Measurements from ENCODE around the gene CFAP157. TPM values are rescaled to one million over a fixed set of nuclear protein-coding genes. Genes with fewer than 3 reads are reported as not detected.

CFAP157 gene
- total and polyA plus RNA-seq, 8 donors = 0.14 to 7.6 (median 0.19) TPM; not detected in 3

- Histone ChIP-seq H3K4me3 (peak within 1 kb of the TSS; percentile 70 to 78 (median 76)), H3K27ac (peak within 1 kb of the TSS; percentile 96 to 99 (median 97)), H3K27me3 (no peaks in the 10 kb centered on the region), H3K36me3 (peaks cover 18 to 49% (median 40%) of the 10 kb centered on the region in 4 donors), H3K4me1 (peaks cover 7 to 23% (median 20%) of the 10 kb centered on the region in 4 donors), H3K9me3 (no peaks in the 10 kb centered on the region)
- WGBS, 5 donors = 0 to 2% (median 1%) methylated on average over 20 to 76 of the region's 76 CpGs
- intact Hi-C loops (cut with DNase I; ENCODE audit: low total_unique reads) = loop anchor here (5.0 kb wide), 2 partner anchors 47 to 143 kb away; no protein-coding TSS in a partner anchor
- peak; percentile 35 to 93 (median 84) for TF ChIP-seq POLR2AphosphoS5 (IDR thresholded peaks at IDR 0.05)
- TF ChIP-seq POLR2A (IDR thresholded peaks at IDR 0.05) = peak in 1 of 4 donors; percentile 45
- TF ChIP-seq EP300 (IDR thresholded peaks at IDR 0.05) = no peak
- peak in 6 of 7 experiments; percentile 69 to 99 (median 90) for TF ChIP-seq CTCF (IDR thresholded peaks at IDR 0.05)
- DNase-seq = peak; percentile 97 to 100
Measured at GRCh38 chr9:127734747-127735529, 28.1 kb downstream of the CFAP157 start, which contains the start of gene TOR2A. TOR2A (minus strand) TSS chr9:127735294; CDS start chr9:127735270, 24 bp downstream.

- no peaks in the 10 kb centered on the region for H3K9me3 ChIP-seq
- TF ChIP-seq POLR2A (IDR thresholded peaks at IDR 0.05) (no peak), POLR2AphosphoS5 (IDR thresholded peaks at IDR 0.05) (no peak), CTCF (IDR thresholded peaks at IDR 0.05) (peak in 1 of 7 experiments; percentile 3), EP300 (IDR thresholded peaks at IDR 0.05) (no peak)
- H3K36me3 ChIP-seq = peaks cover 19 to 47% (median 43%) of the 10 kb centered on the region in 4 donors
- 16 to 30% (median 18%) methylated on average over 13 to 15 of the region's 15 CpGs for WGBS, 5 donors
- intact Hi-C loops (cut with DNase I; ENCODE audit: low total_unique reads) = loop anchor here (5.0 kb wide), 1 partner anchor 47 kb away; no protein-coding TSS in a partner anchor
- no peaks in the 10 kb centered on the region for H3K27me3 ChIP-seq
- H3K27ac ChIP-seq = peak overlapping the region in 3 of 5 donors; percentile 96 to 99 (median 97)
- peaks cover 12 to 29% (median 24%) of the 10 kb centered on the region in 4 donors for H3K4me1 ChIP-seq
- DNase-seq = no peak
- H3K4me3 ChIP-seq = peak overlapping the region in 1 of 4 donors; percentile 75
Measured at GRCh38 chr9:127735530-127736185, 28.9 kb downstream of the CFAP157 start.

- Histone ChIP-seq H3K36me3 (peaks cover 6 to 38% (median 26%) of the 10 kb centered on the region in 4 donors), H3K27ac (no peak overlapping the region), H3K4me1 (peaks cover 18 to 48% (median 37%) of the 10 kb centered on the region in 4 donors), H3K4me3 (no peak overlapping the region), H3K27me3 (peaks cover 0 to 21% (median 11%) of the 10 kb centered on the region in 3 donors), H3K9me3 (no peaks in the 10 kb centered on the region)
- TF ChIP-seq EP300 (IDR thresholded peaks at IDR 0.05) = no peak
- TF ChIP-seq POLR2A (IDR thresholded peaks at IDR 0.05) = no peak
- no peak for TF ChIP-seq POLR2AphosphoS5 (IDR thresholded peaks at IDR 0.05)
- no peak for TF ChIP-seq CTCF (IDR thresholded peaks at IDR 0.05)
- no peak for DNase-seq
- WGBS, 5 donors = 79 to 92% (median 89%) methylated on average over 5 to 13 of the region's 13 CpGs
- intact Hi-C loops (cut with DNase I; ENCODE audit: low total_unique reads) = loop anchor here (5.0 kb wide), 1 partner anchor 44 kb away; no protein-coding TSS in a partner anchor
Measured at GRCh38 chr9:127738666-127739065, 31.9 kb downstream of the CFAP157 start.

All from stomach (tissue), 9 donors.